ENCODE results near the gene PRDM2.
A peak's percentile ranks its signal among the peaks of the same experiment; 100 is the strongest.
"Not testable (repeated sequence)": the region's sequence is repeated elsewhere in the genome, so short reads cannot be mapped to it uniquely, and the experiment has no call there.

Gene PRDM2

DNA sequence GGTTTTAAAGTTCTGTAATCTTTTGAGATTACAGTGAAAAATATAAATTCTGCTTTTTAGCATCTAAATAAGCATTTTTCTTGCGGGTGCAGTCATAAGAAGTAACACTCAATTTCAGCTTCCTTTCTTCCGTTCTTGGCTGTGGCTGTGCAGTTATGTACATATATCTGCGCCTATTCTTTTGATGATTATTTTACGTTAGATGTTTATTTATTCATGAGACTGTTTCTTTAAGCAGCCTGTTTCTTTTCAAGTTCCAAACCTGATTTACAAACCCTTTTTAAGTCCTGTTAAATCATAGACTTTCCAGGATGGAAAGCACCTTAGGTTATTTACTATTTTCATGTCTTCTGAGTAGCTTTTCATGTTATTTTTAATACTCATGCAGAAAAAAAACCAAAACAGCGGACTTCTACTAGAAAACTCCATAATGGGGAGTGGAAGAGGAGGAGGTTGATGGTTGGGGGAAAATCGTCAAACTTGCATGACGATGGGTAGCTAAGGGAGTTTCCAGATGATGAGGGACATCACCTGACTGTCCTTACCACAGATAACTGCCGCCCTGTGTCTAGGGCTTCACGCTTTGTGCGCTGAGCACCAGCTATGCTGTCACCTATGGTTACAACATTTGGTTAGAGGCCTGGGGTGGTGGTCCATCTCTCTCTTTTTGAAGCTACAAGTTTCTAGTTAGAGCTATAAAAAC is 2.6 kb downstream of the PRDM2 start:
- peak; percentile 20 to 59 for DNase-seq

DNA sequence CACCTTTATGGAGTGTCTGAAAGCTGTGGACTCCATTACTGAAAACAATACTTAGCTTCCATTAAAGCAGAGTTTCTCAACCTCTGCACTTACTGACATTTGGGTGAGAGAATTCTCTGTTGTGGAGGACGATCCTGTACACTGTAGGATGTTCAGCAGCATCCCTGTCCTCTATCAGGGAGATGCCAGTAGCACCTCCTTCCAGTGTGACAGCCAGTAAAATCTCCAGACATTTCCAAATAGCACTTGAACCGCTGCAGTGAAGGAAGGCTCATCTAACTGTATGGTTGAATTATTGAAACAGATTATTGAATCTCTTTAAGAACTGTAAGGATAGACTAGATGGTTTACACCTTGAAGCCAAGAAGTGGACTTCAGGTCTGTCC is 3.1 kb downstream of the PRDM2 start:
- DNase-seq = no peak

DNA sequence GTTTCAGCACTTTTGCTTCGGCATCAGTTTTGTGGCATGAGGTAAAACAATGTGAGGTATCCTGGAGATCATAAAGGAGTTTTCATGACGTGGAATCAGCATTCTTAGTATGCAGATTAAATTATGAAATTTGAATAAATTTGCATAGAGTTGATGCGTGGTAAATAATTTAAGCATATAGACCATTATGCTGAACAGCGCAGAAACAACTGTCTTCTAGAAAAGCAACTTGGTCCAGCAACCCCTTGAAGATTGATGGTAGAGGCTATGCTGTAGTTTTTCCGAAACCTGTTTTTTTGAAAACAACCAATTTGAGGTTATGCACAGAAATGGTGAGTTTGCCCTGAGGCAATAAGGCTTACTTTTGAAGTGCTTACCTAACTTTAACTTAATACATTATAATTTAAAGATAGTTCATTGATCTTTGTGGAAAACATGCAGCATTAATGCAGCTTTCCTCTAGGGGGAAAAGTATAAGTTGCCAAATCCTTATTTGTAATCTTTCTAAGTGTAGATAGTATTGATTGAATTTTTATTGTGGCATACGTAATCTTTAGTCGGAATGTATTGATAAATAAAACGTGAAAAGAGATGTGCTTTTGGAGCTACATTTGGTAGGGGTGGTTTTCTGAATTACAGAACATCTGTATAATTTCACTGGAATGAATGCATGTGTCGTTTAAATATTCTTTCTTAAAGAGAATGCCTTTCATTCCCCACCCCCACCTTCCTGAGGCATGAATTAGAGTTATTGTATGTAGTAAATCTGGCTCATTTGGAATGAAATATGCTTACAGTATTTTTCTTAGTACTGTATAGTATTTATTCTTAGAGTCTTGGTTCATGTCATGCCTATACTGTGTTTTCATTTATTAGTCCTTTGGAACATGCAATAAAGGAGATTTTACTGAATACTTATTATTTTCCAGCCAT is 3.8 kb downstream of the PRDM2 start:
- DNase-seq = no peak

GRCh38 chr1:13706046-13706445 is 6.1 kb downstream of the PRDM2 start:
- DNase-seq = no peak

DNA sequence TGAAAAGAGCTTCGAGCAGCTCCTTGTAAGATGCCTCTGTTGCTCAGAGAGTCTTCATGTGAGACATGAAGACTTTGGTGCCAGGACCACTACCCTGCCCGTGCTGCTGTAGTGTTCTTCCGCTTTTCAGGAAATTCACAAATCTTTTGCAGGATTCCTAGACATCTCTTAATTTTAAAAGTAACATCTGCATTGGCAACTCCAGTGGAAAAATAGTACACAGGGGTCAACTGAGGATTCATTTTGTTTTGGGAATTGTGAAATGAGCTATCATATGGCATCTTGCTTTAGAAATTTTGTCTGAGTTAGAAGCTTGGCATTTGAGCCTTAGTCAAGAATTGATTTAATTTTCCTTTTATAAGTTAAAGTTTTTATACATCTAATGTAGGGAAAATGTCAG is 7.2 kb downstream of the PRDM2 start:
- DNase-seq = no peak

GRCh38 chr1:13708380-13708982 is 8.5 kb downstream of the PRDM2 start:
- DNase-seq = no peak

GRCh38 chr1:13710086-13710485 is 10.1 kb downstream of the PRDM2 start:
- no peak for DNase-seq

- no peak for DNase-seq
These were observed 14.9 kb downstream of the PRDM2 start for GRCh38 chr1:13714851-13715250.

DNA sequence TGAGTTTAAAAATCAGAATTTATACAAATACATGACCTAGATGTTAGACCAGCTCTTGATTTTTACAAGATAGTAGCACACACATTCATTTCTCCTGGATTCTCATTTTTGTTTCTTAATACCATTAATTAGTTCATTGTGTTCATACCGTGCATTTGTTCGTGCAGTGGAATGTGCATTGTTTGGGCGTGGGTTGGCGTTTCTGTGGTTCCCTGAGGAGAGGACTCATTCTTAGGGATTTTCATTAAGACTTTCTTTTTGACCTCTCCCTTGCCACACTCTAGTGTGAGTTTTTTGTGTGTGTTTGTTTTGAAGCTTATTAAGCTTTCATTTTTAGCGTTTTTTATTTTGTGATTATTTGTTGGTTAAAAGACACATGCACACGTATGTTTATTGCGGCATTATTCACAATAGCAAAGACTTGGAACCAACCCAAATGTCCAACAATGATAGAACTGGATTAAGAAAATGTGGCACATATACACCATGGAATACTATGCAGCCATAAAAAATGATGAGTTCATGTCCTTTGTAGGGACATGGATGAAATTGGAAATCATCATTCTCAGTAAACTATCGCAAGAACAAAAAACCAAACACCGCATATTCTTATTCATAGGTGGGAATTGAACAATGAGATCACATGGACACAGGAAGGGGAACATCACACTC is 15.8 kb downstream of the PRDM2 start:
- not testable (repeated sequence) for DNase-seq

GRCh38 chr1:13722808-13723360 is 22.9 kb downstream of the PRDM2 start:
- DNase-seq = no peak

DNA sequence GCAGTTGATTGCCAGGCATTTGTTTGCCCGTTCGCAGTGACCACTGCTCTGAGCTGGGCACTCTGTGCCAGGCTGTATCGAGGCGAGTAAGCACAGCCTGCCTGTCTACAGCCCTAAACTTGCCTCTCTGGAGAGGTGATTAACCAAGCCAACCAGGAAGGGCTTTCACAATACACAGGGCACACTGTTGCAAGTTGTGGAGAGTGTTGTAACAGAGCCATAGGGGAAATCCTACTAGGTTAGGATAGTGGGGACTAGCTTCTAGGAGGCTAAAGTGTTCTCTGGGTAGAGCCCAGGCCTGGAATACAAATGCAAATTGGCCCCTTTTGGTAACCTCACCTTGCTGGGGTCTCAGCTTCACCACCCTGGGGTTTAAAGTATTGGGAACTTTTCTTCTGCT is 23.8 kb downstream of the PRDM2 start:
- no peak for DNase-seq

GRCh38 chr1:13725714-13726175 is 25.8 kb downstream of the PRDM2 start:
- DNase-seq = peak; percentile 11 to 52

DNA sequence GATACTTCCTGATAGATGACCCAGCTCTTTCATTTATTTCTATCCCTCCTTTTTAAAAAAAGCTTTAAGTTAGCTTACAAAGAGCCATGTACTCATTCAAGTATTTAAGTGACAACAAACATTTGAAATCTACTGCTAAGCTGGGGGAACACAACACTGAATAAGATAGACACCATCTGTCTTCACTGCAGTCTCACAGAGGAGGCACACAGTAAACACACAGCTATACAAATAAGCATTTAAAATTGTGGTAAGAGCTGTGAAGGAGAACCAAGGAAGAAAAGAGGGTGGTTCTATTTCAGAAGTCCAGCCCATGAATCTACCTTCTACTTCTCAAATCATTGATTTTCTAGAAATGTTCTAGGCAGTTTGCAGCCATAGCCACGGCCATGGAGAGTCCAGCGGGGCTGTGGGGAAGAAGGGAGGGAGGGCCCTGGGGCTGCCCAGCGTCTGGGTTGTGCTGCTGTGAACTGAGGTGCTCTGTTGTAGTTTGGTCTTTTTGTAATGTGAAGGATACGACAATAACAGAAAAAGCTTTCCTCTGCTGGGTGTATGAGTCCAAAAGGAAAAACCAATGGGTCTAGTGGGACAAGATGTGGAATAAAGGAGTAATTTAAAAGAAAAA is 28.2 kb downstream of the PRDM2 start:
- no peak for DNase-seq

- DNase-seq = no peak
These were observed 30.3 kb downstream of the PRDM2 start for GRCh38 chr1:13730291-13730690.

DNA sequence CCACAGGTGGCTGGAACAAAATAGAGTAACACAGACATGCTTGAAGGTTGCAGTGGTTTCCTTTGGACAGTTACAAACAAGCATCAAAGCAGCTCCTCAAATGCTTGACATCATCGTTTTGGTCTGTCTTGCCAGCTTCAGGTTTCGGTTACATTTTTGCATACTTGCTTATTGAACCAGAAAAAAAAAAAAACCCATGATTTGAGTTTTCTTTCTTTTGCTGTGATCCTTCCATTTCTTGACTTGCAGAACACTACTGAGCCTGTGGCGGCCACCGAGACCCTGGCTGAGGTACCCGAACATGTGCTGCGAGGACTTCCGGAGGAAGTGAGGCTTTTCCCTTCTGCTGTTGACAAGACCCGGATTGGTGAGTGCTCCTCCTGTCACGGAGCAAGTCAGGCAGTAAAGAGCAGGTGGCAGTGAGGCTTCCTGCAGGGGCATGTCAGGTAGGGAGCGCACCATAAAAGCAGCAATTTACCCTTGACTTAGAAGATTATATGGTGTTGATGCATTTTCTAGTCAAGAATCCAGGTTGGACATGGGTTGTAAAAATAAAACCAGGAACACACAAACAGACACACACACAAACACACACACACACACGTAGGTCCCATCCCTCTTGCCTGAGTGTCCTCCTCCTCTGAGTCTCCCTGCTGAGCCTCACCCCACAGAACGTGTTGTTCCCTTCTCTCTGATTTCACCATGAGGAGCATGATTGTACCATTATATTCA is 30.9 kb downstream of the PRDM2 start:
- peak; percentile 60 to 80 for DNase-seq

GRCh38 chr1:13731897-13732296 is 31.9 kb downstream of the PRDM2 start:
- no peak for DNase-seq

GRCh38 chr1:13732971-13733667 is 33.1 kb downstream of the PRDM2 start:
- DNase-seq = no peak

DNA sequence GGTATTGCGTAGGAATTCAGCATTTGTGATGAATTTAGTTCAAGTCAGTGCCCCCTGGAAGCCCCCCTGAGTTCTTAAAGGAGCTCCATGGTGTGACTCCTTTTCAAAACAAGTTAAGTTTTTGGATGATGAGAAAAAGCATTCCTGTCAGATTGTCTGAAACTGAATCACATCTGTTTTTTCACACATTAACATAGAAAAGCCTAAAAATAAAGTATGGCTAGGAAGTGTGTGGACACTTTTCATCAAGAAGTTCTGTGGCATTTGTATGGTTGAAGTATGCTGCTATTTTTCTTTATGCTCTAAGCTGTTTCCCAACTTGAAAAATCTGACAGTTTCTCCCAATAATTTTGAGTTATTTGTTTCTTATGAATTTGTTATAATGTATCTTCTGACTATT is 33.7 kb downstream of the PRDM2 start:
- DNase-seq = no peak

GRCh38 chr1:13735168-13735930 is 35.4 kb downstream of the PRDM2 start:
- no peak for DNase-seq

- no peak for DNase-seq
These were observed 37.4 kb downstream of the PRDM2 start for GRCh38 chr1:13737398-13737797.

Measured in stimulated activated CD4-positive, alpha-beta T cell treated with anti-CD3 and anti-CD28 coated beads, Interleukin-4, amount 100 ng/mL, for 4 hours (primary cell).